Subcutaneous adipose tissue (tissue), 4 donors: Measurements from ENCODE around the gene LATS2. TPM values are rescaled to one million over a fixed set of nuclear protein-coding genes. Genes with fewer than 3 reads are reported as not detected.

Experiments
- CTCF ChIP-seq: fragments of 450-650 bp; IDR thresholded peaks from one replicate; pipeline ENCODE4 v1.5.1; 2016; ENCODE audit warnings: low read depth, mild to moderate bottlenecking, control low read depth, antibody characterized with exemption, moderate library complexity
- total RNA-seq, 4 donors: library from RNA; depleted of rRNA; stranded (reverse); fragments of >200 nt; gene quantifications; one replicate each; pipeline ENCODE4 v1.1.0, GENCODE V29; 2016

Gene LATS2
- total RNA-seq, 4 donors from 2014 or later = 29.0 to 31.8 (median 29.6) TPM

DNA sequence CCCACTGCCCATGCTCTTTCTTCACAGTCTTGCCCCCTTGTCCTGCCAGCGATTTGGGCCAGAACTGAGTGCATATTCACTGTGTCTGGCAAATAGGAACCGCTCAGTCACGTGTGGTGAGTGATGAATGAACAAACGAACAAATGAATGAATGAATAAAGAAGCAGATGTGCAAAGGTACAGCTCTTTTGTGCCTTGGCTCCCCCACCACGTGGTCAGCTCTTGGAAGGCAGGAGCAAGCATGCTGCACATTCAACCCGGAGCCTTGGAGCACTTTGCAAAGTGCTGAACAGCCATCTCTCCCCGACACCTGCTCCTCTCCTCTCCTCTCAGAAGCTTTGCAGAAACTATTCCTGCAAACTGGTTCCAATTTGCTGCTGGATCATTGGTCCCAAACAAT lies 52.4 kb downstream of the LATS2 start:
- TF ChIP-seq CTCF = no peak

DNA sequence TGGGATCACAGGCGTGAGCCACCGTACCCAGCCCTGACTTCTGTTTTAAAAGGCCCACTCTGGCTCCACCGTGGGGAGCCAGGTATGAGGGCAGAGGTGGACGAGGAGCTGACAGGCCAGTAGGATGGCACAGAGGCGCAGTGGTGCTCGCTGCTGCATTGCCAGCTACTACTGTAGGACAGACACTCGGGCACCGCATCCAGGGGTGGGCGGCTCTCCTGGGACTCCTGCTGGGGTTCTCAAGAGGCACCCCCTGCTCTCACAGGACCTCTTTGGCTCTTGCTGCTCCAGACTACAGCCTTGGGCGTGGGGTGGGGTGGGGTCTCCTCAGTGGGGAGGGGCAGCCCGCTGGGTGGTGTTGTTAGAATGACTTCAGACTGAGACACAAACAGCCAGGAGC lies 53.4 kb downstream of the LATS2 start:
- TF ChIP-seq CTCF = no peak

DNA sequence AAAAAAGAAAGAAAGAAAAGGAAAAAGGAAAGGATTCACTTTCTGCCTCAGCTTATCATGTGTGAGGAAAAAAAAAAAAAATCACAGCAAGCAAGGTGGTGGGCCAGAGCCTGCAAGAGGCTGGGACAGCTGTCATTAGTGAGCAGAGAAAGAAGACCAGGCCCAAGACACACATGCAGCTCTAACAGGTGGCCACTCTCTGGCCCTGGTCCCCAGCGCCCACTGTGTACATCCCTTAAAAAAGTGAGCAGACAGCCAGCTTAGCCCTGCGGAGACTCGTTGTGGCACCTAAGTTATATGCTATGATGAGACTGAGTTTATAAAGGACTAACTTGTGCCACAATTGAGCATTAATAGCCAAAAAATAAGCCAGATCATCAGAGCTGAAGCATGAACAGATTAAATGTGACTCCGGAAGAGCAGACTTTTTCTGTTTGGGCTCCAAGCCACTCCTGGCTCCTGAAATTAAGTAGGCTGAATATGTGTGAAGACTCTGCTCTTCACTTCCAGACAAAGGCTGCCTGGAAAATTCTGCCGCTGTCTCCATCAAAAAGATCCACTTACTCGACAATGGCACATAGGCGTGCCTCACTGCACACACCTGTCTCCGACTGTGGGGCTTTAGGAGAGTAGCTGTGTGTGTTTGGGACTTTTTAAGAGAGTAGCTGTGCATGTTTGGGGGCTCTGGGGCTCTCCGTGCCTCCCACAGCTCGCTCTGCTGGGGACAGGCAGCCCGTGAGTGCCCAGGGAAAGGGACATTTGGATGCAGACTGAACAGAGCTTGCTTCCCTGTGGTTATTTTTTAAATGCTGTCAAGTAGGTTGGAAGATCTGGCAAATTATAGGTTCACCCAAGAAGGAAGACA lies 55.0 kb downstream of the LATS2 start:
- no peak for TF ChIP-seq CTCF

DNA sequence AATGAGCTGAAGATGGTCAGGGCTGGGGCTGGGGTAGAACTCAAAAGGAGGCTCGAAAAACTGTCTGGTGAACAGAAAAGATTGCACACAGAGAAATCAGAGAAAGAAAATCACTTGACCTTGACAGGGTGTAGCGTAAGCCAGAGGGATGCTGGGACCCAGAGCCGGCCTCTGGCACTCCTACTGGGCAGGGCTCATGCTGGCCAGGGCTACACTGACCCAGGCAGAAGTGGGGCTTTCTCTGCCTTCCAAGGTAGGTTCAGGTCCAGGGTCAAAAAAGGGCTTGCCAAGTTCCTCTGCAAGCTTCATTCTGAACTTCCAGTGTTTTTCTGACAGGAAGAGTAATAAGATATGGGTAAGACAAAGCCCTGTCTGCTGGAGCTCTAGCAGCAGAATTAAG lies 56.2 kb downstream of the LATS2 start:
- no peak for TF ChIP-seq CTCF

DNA sequence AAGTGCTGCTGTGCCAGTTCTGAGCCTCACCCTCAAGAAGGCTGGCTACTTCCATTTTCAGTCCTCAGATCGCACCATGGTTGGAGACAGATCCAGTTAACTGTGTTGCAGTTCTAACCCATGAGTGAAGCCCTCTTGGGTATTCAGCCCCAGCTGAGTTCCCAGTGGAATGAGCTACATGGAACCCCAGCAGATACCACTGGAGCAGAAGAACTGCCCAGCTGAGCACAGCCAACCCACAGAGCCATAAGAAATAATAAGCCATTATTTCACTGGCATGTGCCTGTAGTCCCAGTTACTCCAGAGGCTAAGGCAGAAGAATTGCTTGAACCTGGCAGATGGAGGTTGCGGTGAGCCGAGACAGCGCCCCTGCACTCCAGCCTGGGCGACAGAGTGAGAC lies 59.9 kb downstream of the LATS2 start:
- TF ChIP-seq CTCF = no peak

DNA sequence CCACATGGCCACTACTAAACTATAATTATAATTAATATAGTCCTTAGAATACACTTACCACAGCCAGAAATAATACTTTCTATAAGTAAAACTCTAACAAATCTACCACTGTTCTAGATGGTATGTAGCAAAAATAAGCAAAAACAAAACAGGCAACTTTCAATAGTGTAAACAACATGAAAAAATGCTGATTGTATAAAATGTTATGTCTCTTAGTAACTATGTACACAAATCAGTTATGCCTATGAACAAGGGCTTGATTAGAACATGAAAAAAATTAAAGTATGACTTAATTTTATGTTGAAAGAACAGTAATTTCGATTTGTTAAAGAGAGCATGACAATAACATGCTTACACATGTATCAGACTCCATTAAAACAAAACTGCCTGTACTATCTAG lies 60.7 kb downstream of the LATS2 start:
- no peak for TF ChIP-seq CTCF

GRCh38 chr13:20998649-20999415 lies 62.6 kb downstream of the LATS2 start:
- no peak for TF ChIP-seq CTCF
